Skeletal muscle tissue (tissue), 4 donors: Measurements from ENCODE around the gene IFNK. TPM values are rescaled to one million over a fixed set of nuclear protein-coding genes. Genes with fewer than 3 reads are reported as not detected.

Source experiments
- H3K27ac ChIP-seq: one replicate; pipeline ENCODE4 v1.7.0; 2013; ENCODE audit warnings: mild to moderate bottlenecking, low read depth, low read length, inconsistent platforms
- H3K27me3 ChIP-seq, 3 donors: one replicate each; pipeline ENCODE4 v1.7.0; 2013; ENCODE audit warnings: low read length in 3 of 3; ENCODE audit not compliant: control insufficient read depth in 3 of 3, insufficient read depth in 3 of 3
- H3K36me3 ChIP-seq, 3 donors: one replicate each; pipeline ENCODE4 v1.7.0; 2013; ENCODE audit warnings: low read length in 3 of 3; ENCODE audit not compliant: control insufficient read depth in 3 of 3, insufficient read depth in 3 of 3
- H3K4me1 ChIP-seq, 3 donors: one replicate each; pipeline ENCODE4 v1.7.0; 2013; ENCODE audit warnings: low read length in 3 of 3, mild to moderate bottlenecking in 3 of 3; ENCODE audit not compliant: control insufficient read depth in 3 of 3, insufficient read depth in 3 of 3
- H3K4me3 ChIP-seq, 3 donors: one replicate each; pipeline ENCODE4 v1.7.0; 2013; ENCODE audit warnings: low read length in 3 of 3
- H3K9ac ChIP-seq, 3 donors: one replicate each; pipeline ENCODE4 v1.7.0; 2013; ENCODE audit warnings: low read length in 3 of 3, mild to moderate bottlenecking in 3 of 3, moderate library complexity in 2 of 3, low read depth in 1 of 3
- H3K9me3 ChIP-seq, 3 donors: one replicate each; pipeline ENCODE4 v1.7.0; 2013; ENCODE audit warnings: low read length in 3 of 3; ENCODE audit not compliant: control insufficient read depth in 3 of 3
- total RNA-seq: library from RNA; depleted of rRNA; stranded (reverse); fragments of >200 nt; gene quantifications from one replicate; pipeline ENCODE4 v1.2.3, GENCODE V29; 2014
- donor health status: Osteomylitis.

The IFNK gene, protein sequence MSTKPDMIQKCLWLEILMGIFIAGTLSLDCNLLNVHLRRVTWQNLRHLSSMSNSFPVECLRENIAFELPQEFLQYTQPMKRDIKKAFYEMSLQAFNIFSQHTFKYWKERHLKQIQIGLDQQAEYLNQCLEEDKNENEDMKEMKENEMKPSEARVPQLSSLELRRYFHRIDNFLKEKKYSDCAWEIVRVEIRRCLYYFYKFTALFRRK
- not detected for total RNA-seq

DNA sequence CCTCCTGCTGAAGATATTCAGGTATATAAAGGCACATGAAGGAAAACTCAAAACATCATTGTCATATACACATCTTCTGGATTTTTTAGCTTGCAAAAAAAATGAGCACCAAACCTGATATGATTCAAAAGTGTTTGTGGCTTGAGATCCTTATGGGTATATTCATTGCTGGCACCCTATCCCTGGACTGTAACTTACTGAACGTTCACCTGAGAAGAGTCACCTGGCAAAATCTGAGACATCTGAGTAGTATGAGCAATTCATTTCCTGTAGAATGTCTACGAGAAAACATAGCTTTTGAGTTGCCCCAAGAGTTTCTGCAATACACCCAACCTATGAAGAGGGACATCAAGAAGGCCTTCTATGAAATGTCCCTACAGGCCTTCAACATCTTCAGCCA, at the start of gene IFNK:
TSS of gene IFNK (plus strand) at position 55 of the 400 bp plus-strand sequence. CDS start at position 102, 47 bp downstream.
- Histone ChIP-seq H3K4me1 (peaks cover 6 to 12% (median 6%) of the 10 kb centered on the region in 3 donors), H3K27me3 (no peaks in the 10 kb centered on the region), H3K4me3 (no peak within 1 kb of the TSS), H3K9ac (no peak within 1 kb of the TSS), H3K9me3 (no peaks in the 10 kb centered on the region), H3K27ac (no peak within 1 kb of the TSS), H3K36me3 (no peaks in the 10 kb centered on the region)

DNA sequence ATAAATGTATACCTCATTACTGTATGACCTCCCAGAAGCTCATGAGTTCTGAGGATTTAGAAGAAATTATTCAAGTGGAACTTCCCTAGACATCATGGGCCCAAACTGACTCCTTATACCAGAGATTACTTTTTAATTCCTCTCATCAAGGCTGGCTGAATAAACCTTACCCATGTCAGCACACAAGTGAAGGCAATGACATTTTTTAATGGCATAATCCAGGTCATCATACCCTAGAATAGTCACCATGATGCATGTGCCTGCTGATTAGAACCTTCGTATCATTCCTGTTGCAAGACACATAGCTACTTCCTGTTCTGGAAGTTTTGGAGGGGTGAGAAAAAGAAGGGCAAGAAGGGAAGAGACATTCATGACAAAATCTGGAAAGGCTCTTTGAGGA, 49.8 kb upstream of the IFNK start:
- Histone ChIP-seq H3K9me3 (no peaks in the 10 kb centered on the region), H3K36me3 (no peaks in the 10 kb centered on the region), H3K27me3 (no peaks in the 10 kb centered on the region), H3K9ac (no peak overlapping the region), H3K4me1 (peaks cover 11 to 23% (median 11%) of the 10 kb centered on the region in 3 donors), H3K27ac (no peak overlapping the region), H3K4me3 (no peak overlapping the region)

DNA sequence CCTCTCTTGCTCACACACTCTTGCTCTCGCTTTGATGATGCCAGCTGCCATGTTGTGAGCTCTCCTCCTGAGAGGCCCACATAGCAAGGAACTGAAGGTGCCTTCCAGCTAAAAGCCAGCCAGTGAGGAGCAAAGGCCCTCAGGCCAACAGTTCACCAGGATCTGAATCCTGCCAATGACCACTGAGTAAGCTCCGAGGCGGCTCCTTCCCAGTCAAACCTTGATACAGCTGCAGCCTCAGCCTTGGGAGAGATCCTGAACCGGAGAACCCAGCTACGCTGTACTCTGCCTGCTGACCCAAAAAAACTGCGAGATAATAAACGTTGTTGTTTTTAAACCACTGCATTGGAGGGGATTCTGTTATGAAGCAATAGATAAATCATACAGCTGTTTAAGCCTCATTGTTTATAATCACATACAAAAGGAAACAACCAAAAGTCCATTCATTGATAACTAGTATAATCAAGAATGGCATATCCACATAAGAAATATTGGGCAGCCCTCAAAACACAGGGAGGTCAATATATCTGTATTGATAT, 49.0 kb upstream of the IFNK start:
- Histone ChIP-seq H3K27ac (no peak overlapping the region), H3K4me3 (no peak overlapping the region), H3K9ac (no peak overlapping the region), H3K9me3 (no peaks in the 10 kb centered on the region), H3K36me3 (no peaks in the 10 kb centered on the region), H3K27me3 (no peaks in the 10 kb centered on the region), H3K4me1 (peaks cover 11 to 23% (median 11%) of the 10 kb centered on the region in 3 donors)

DNA sequence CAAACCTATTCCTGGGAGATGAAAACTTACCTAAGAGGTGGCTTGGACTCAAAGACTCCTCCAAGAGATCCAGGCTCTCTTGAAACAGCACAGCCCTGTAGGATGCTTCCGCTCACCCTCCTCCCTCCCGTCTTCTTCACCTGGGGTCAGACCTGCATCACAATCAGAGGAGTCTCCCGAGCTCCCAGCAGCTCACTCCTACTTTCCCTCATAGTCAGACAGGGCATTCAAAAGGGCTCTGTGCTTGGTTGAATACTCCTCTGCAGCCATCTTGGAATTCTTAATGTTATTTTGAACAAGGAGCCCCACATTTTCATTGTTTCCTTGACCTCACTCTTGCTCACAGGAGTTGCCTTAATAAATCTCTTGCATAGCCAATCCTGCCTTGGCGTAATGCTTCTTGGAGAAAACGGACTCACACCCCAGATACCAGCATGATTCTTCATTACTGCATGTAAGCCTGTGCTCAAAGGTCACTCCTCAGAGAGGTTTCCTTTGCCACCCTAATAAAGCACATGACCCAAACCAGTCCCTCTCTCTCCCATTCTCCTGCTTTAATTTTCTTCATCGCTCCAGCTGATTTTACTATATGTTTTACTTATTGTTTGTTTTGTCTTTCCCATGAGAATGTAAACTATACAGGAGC, 47.1 kb upstream of the IFNK start:
- Histone ChIP-seq H3K4me3 (no peak overlapping the region), H3K9me3 (no peaks in the 10 kb centered on the region), H3K9ac (no peak overlapping the region), H3K27ac (no peak overlapping the region), H3K36me3 (no peaks in the 10 kb centered on the region), H3K27me3 (no peaks in the 10 kb centered on the region), H3K4me1 (peaks cover 9 to 18% (median 11%) of the 10 kb centered on the region in 3 donors)

DNA sequence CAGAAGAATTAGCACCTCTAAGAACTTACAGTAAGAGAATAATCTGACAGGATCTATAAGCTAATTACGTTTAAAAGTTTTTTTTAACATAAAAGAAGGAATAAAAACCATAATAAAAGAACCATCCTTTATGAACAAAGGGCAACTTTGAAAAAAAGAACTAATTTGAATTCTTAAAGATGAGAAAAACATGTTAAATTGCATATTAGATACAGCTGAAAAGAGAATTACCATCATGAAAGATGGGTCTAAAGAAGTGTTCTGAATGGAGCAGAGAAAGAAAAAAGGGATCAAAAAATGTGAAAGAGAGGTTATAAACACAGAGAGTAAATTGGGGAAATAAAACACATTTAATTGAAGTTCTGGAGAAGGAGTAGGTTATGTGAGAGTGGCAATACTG, 45.8 kb upstream of the IFNK start:
- Histone ChIP-seq H3K27me3 (no peaks in the 10 kb centered on the region), H3K4me3 (no peak overlapping the region), H3K27ac (no peak overlapping the region), H3K4me1 (peaks cover 5 to 7% (median 5%) of the 10 kb centered on the region in 3 donors), H3K9ac (no peak overlapping the region), H3K36me3 (no peaks in the 10 kb centered on the region), H3K9me3 (no peaks in the 10 kb centered on the region)

DNA sequence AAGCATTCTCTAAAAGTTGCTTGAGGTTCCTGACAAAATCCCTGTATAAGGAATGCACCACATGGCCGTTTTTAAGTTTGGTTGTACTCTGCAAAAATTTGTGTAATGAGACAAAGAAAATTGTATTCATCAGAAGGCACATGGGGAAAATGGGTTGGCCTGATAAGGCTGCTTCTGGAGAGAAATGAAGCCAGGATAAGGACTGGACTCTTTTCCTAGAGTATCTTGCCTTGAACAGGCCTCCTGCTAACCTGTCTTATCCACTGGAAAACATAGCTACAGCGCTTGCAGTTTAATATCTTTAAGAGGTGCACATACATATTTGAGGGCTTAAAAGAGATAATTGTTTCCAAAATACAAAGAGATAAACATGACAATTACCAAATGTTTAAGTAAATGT, 41.4 kb upstream of the IFNK start:
- Histone ChIP-seq H3K9me3 (no peaks in the 10 kb centered on the region), H3K4me1 (no peaks in the 10 kb centered on the region), H3K9ac (no peak overlapping the region), H3K4me3 (no peak overlapping the region), H3K27me3 (no peaks in the 10 kb centered on the region), H3K27ac (no peak overlapping the region), H3K36me3 (no peaks in the 10 kb centered on the region)

DNA sequence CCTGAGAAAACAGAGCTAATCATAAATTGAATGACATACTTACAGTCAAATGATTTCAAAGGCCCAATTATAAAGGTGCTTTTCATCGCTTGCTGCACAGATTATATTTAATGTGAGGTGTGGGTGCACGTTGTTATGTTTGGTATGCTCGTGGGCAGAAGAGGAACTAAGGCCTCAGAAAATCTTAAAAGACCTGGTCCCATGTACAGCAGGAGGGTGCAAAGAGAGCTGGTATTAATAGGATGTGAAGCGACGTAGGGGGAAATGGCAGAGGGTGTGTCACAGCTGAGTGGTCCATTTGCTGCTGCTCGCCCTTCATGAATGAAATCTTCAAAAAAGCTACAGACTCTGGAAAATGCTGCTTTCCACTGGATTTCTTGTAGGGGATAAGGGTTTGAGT, 40.5 kb upstream of the IFNK start:
- Histone ChIP-seq H3K9ac (no peak overlapping the region), H3K27ac (no peak overlapping the region), H3K36me3 (no peaks in the 10 kb centered on the region), H3K27me3 (no peaks in the 10 kb centered on the region), H3K4me3 (no peak overlapping the region), H3K9me3 (no peaks in the 10 kb centered on the region), H3K4me1 (no peaks in the 10 kb centered on the region)

DNA sequence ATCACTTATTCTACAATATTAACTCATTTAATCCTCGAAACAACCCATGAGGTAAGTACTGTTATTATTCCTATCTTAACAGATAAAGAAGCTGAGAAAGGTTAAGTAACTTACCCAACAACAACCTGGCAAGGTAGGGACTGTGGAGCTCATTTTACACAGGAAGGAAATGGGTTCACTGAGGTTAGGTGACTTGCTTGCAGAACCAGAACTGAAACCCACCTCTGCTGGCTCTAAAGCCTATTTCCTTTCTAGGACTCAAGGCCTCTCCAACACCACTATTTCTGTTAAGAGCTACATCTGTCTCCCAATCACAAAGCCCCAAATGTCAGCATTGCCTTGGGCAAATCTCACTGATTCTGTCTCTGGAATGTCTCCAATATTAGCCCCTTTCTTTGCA, 38.9 kb upstream of the IFNK start:
- Histone ChIP-seq H3K9ac (no peak overlapping the region), H3K4me3 (no peak overlapping the region), H3K9me3 (no peaks in the 10 kb centered on the region), H3K27ac (no peak overlapping the region), H3K27me3 (no peaks in the 10 kb centered on the region), H3K36me3 (no peaks in the 10 kb centered on the region), H3K4me1 (no peaks in the 10 kb centered on the region)

DNA sequence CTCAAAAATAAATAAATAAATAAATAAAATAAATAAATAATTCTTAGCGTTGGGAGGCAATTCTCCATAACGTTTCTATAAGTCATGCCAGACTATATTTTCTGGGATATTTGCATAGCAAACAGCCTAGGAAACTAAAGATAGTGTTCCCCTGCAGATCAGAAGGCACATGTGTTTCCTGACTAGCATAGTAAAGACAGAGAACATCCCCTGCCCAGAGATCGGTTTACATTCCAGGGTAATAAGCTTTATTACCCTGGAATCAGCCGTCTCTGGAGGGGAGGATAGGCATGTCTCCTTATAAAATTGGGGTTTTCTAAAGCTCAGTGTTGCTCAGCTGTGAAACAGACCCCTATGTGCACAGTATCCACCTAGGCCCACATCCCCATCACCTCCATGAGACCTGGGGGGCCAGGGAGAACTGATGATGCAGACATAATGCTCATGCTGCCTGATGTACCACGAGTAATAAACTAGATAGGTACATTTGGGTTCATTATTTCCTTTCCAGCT, 36.9 kb upstream of the IFNK start:
- Histone ChIP-seq H3K27me3 (no peaks in the 10 kb centered on the region), H3K9me3 (no peaks in the 10 kb centered on the region), H3K9ac (no peak overlapping the region), H3K4me1 (no peaks in the 10 kb centered on the region), H3K4me3 (no peak overlapping the region), H3K27ac (no peak overlapping the region), H3K36me3 (no peaks in the 10 kb centered on the region)

DNA sequence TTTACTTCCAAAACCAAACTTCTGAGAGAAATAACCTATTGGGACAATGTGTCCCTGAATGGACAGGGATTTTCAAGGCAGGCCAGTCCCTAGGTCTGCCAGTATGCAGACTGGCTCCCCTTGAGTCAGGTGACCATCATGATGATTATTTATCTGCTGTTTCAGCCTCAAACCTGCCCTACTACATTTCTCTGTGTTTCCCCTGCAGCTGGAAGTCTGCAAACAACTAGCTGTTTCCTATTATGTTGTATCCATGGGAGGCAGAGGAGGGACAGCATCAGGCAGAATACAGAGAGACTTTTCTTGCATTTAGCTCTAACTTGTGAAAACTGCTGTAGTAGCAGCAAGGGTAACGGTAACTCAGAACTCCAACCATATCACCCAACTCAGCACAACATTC, 36.2 kb upstream of the IFNK start:
- H3K4me1 ChIP-seq = no peaks in the 10 kb centered on the region
- H3K9ac ChIP-seq = no peak overlapping the region
- H3K9me3 ChIP-seq = no peaks in the 10 kb centered on the region
- H3K27me3 ChIP-seq = no peaks in the 10 kb centered on the region
- H3K36me3 ChIP-seq = no peaks in the 10 kb centered on the region
- no peak overlapping the region for H3K4me3 ChIP-seq
- no peak overlapping the region for H3K27ac ChIP-seq
